Measurements from ENCODE around the gene REXO5. TPM values are rescaled to one million over a fixed set of nuclear protein-coding genes. Genes with fewer than 3 reads are reported as not detected.

Gene REXO5
- total and polyA plus RNA-seq, 4 donors, result 0.88 to 3.0 (median 1.6) TPM

GRCh38 chr16:20811889-20812439 is 5.6 kb downstream of the REXO5 start:
- H3K9me3 ChIP-seq (ENCODE audit: control insufficient read depth, low read length), result no peaks in the 10 kb centered on the region
- H3K4me1 ChIP-seq (ENCODE audit: control insufficient read depth in 1 of 2, insufficient read depth in 2 of 2, low read length in 2 of 2), result no peaks in the 10 kb centered on the region
- no peak overlapping the region for H3K4me3 ChIP-seq (ENCODE audit: low read length in 2 of 2)
- no peak for ATAC-seq (ENCODE audit: low FRiP score)
- no peak for DNase-seq
- no peak overlapping the region for H3K27ac ChIP-seq (ENCODE audit: low read depth in 1 of 2, low read length in 2 of 2)
- H3K36me3 ChIP-seq (ENCODE audit: control insufficient read depth in 1 of 2, insufficient read depth in 2 of 2, low read length in 1 of 2), result no peaks in the 10 kb centered on the region
- no peaks in the 10 kb centered on the region for H3K27me3 ChIP-seq (ENCODE audit: control insufficient read depth in 1 of 2, insufficient read depth in 2 of 2, low read length in 1 of 2)
- intact Hi-C loops (cut with DNase I), result no loop called here
- WGBS, 2 donors, result 95% methylated on average over 10 of the region's 10 CpGs

DNA sequence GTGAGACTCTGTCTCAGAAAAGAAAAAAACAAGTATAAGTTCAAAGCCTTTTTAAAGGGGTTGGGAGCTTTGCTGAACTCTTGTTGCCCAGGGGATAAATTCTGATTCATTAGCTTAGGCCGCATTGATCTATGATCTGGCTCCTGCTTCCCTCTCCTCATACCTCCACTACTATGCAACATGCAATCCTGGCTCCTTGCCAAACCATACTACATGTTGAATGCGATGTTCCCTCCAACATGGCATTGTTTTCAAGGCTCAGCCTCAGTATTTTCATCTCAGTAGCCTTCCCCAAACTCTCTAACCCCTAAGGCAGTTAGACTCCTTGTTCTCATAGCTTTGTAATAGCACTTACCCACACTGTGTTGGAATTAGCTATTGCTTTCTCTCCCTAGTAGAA is 6.2 kb downstream of the REXO5 start:
- no peak overlapping the region for H3K27ac ChIP-seq (ENCODE audit: low read depth in 1 of 2, low read length in 2 of 2)
- intact Hi-C loops (cut with DNase I), result no loop called here
- H3K4me3 ChIP-seq (ENCODE audit: low read length in 2 of 2), result no peak overlapping the region
- H3K9me3 ChIP-seq (ENCODE audit: control insufficient read depth, low read length), result no peaks in the 10 kb centered on the region
- H3K4me1 ChIP-seq (ENCODE audit: control insufficient read depth in 1 of 2, insufficient read depth in 2 of 2, low read length in 2 of 2), result no peaks in the 10 kb centered on the region
- H3K27me3 ChIP-seq (ENCODE audit: control insufficient read depth in 1 of 2, insufficient read depth in 2 of 2, low read length in 1 of 2), result no peaks in the 10 kb centered on the region
- ATAC-seq (ENCODE audit: low FRiP score), result no peak
- H3K36me3 ChIP-seq (ENCODE audit: control insufficient read depth in 1 of 2, insufficient read depth in 2 of 2, low read length in 1 of 2), result no peaks in the 10 kb centered on the region
- WGBS, 2 donors, result 68 to 72% methylated on average over 2 of the region's 2 CpGs
- no peak for DNase-seq

DNA sequence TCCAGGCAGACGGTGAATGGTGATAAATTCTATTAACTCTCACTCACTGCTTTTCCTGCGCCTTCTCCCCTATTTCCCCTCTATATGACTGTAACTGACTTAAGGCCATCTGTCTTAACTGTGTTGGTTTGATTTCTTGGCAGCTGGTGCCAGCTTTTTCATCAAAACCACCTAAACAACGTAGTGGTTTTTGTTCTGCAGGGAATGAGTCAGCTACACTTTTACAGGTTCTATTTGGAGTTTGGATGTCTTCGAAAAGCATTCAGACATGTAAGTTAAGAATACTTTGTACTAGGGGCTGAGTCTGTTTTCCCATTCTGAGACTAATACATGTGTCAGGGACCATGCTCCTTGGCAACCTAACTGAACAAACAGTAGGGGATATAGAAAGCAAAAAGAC is 8.5 kb downstream of the REXO5 start:
- Histone ChIP-seq H3K9me3 (ENCODE audit: control insufficient read depth, low read length) (no peaks in the 10 kb centered on the region), H3K4me1 (ENCODE audit: control insufficient read depth in 1 of 2, insufficient read depth in 2 of 2, low read length in 2 of 2) (no peaks in the 10 kb centered on the region), H3K36me3 (ENCODE audit: control insufficient read depth in 1 of 2, insufficient read depth in 2 of 2, low read length in 1 of 2) (no peaks in the 10 kb centered on the region), H3K4me3 (ENCODE audit: low read length in 2 of 2) (no peak overlapping the region), H3K27ac (ENCODE audit: low read depth in 1 of 2, low read length in 2 of 2) (no peak overlapping the region), H3K27me3 (ENCODE audit: control insufficient read depth in 1 of 2, insufficient read depth in 2 of 2, low read length in 1 of 2) (no peaks in the 10 kb centered on the region)
- 69 to 75% methylated on average over 4 of the region's 4 CpGs for WGBS, 2 donors
- ATAC-seq (ENCODE audit: low FRiP score) (no peak), DNase-seq (no peak)
- intact Hi-C loops (cut with DNase I), result no loop called here

- H3K9me3 ChIP-seq (ENCODE audit: control insufficient read depth, low read length), result no peaks in the 10 kb centered on the region
- 97 to 100% methylated on average over 4 of the region's 4 CpGs for WGBS, 2 donors
- H3K4me1 ChIP-seq (ENCODE audit: control insufficient read depth in 1 of 2, insufficient read depth in 2 of 2, low read length in 2 of 2), result no peaks in the 10 kb centered on the region
- H3K36me3 ChIP-seq (ENCODE audit: control insufficient read depth in 1 of 2, insufficient read depth in 2 of 2, low read length in 1 of 2), result no peaks in the 10 kb centered on the region
- no peak for DNase-seq
- no peak overlapping the region for H3K27ac ChIP-seq (ENCODE audit: low read depth in 1 of 2, low read length in 2 of 2)
- no peaks in the 10 kb centered on the region for H3K27me3 ChIP-seq (ENCODE audit: control insufficient read depth in 1 of 2, insufficient read depth in 2 of 2, low read length in 1 of 2)
- no peak overlapping the region for H3K4me3 ChIP-seq (ENCODE audit: low read length in 2 of 2)
- no peak for ATAC-seq (ENCODE audit: low FRiP score)
- intact Hi-C loops (cut with DNase I), result no loop called here
Observed at GRCh38 chr16:20818929-20819585, 12.7 kb downstream of the REXO5 start.

DNA sequence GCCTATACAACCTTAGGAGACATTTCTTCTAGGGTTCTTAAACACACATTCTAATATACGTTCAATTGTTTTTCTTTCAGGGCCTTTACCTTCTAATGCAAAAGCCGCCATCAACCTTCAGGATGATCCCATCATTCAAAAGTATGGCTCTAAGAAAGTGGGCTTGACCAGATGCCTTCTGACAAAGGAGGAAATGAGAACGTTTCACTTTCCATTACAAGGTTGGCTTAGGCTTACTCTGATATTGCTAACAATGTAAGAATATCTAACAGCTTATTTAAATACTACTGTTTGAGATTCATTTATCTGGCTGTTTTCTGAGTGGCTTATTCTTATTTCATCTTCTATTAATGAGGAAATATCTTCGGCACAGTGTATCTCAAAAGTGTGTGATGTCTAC is 15.4 kb downstream of the REXO5 start:
- no peak for ATAC-seq (ENCODE audit: low FRiP score)
- 85 to 88% methylated on average over 4 of the region's 4 CpGs for WGBS, 2 donors

GRCh38 chr16:20822521-20823325 is 16.4 kb downstream of the REXO5 start:
- intact Hi-C loops (cut with DNase I), result no loop called here
- no peaks in the 10 kb centered on the region for H3K4me1 ChIP-seq (ENCODE audit: control insufficient read depth in 1 of 2, insufficient read depth in 2 of 2, low read length in 2 of 2)
- no peak overlapping the region for H3K27ac ChIP-seq (ENCODE audit: low read depth in 1 of 2, low read length in 2 of 2)
- H3K4me3 ChIP-seq (ENCODE audit: low read length in 2 of 2), result no peak overlapping the region
- no peaks in the 10 kb centered on the region for H3K9me3 ChIP-seq (ENCODE audit: control insufficient read depth, low read length)
- DNase-seq (no peak), ATAC-seq (ENCODE audit: low FRiP score) (no peak)
- H3K36me3 ChIP-seq (ENCODE audit: control insufficient read depth in 1 of 2, insufficient read depth in 2 of 2, low read length in 1 of 2), result no peaks in the 10 kb centered on the region
- H3K27me3 ChIP-seq (ENCODE audit: control insufficient read depth in 1 of 2, insufficient read depth in 2 of 2, low read length in 1 of 2), result no peaks in the 10 kb centered on the region
- WGBS, 2 donors, result 65 to 66% methylated on average over 3 of the region's 3 CpGs

More for the DNA sequence above, 15.4 kb downstream of the REXO5 start:
- no peaks in the 10 kb centered on the region for H3K9me3 ChIP-seq (ENCODE audit: control insufficient read depth, low read length)
- no peaks in the 10 kb centered on the region for H3K4me1 ChIP-seq (ENCODE audit: control insufficient read depth in 1 of 2, insufficient read depth in 2 of 2, low read length in 2 of 2)
- H3K27me3 ChIP-seq (ENCODE audit: control insufficient read depth in 1 of 2, insufficient read depth in 2 of 2, low read length in 1 of 2), result no peaks in the 10 kb centered on the region
- intact Hi-C loops (cut with DNase I), result no loop called here
- H3K4me3 ChIP-seq (ENCODE audit: low read length in 2 of 2), result no peak overlapping the region
- DNase-seq, result no peak
- H3K27ac ChIP-seq (ENCODE audit: low read depth in 1 of 2, low read length in 2 of 2), result no peak overlapping the region
- H3K36me3 ChIP-seq (ENCODE audit: control insufficient read depth in 1 of 2, insufficient read depth in 2 of 2, low read length in 1 of 2), result no peaks in the 10 kb centered on the region

- WGBS, 2 donors, result 58 to 61% methylated on average over 3 of the region's 3 CpGs
- Histone ChIP-seq H3K9me3 (ENCODE audit: control insufficient read depth, low read length) (no peaks in the 10 kb centered on the region), H3K36me3 (ENCODE audit: control insufficient read depth in 1 of 2, insufficient read depth in 2 of 2, low read length in 1 of 2) (no peaks in the 10 kb centered on the region), H3K27me3 (ENCODE audit: control insufficient read depth in 1 of 2, insufficient read depth in 2 of 2, low read length in 1 of 2) (no peaks in the 10 kb centered on the region), H3K27ac (ENCODE audit: low read depth in 1 of 2, low read length in 2 of 2) (no peak overlapping the region), H3K4me1 (ENCODE audit: control insufficient read depth in 1 of 2, insufficient read depth in 2 of 2, low read length in 2 of 2) (no peaks in the 10 kb centered on the region), H3K4me3 (ENCODE audit: low read length in 2 of 2) (no peak overlapping the region)
- no peak for DNase-seq
- intact Hi-C loops (cut with DNase I), result no loop called here
- ATAC-seq (ENCODE audit: low FRiP score), result no peak
Observed at GRCh38 chr16:20826039-20826566, 19.8 kb downstream of the REXO5 start.

DNA sequence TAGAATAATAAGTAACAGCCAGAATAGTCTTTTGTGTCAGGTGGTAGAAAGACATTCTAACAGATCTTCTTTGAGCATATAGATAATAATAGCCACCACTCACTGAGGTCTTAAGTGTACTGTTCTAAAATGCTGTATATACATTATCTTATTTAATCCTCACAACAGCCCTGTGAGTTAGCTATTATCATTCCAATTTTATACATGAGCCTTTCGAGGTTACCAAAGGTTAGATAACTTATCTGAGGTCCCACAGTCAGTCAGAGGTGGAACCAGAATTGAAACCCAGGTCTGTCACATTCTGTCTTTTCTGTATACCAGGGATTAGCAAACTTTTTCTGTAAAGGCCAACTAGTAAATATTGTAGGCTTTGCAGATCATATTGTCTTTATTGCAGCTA is 23.2 kb downstream of the REXO5 start:
- H3K36me3 ChIP-seq (ENCODE audit: control insufficient read depth in 1 of 2, insufficient read depth in 2 of 2, low read length in 1 of 2), result no peaks in the 10 kb centered on the region
- DNase-seq, result no peak
- no peak overlapping the region for H3K27ac ChIP-seq (ENCODE audit: low read depth in 1 of 2, low read length in 2 of 2)
- no peaks in the 10 kb centered on the region for H3K4me1 ChIP-seq (ENCODE audit: control insufficient read depth in 1 of 2, insufficient read depth in 2 of 2, low read length in 2 of 2)
- WGBS, 2 donors, result 97 to 98% methylated on average over 1 of the region's 1 CpG
- intact Hi-C loops (cut with DNase I), result no loop called here
- no peak for ATAC-seq (ENCODE audit: low FRiP score)
- no peaks in the 10 kb centered on the region for H3K9me3 ChIP-seq (ENCODE audit: control insufficient read depth, low read length)
- H3K4me3 ChIP-seq (ENCODE audit: low read length in 2 of 2), result no peak overlapping the region
- H3K27me3 ChIP-seq (ENCODE audit: control insufficient read depth in 1 of 2, insufficient read depth in 2 of 2, low read length in 1 of 2), result no peaks in the 10 kb centered on the region
